Common myeloid progenitor, CD34-positive (primary cell): Measurements from ENCODE around the gene DBN1.

Experiments used
- CTCF ChIA-PET: fragments of 350-600 bp; sonication (Branson Sonifier 250); formaldehyde crosslinking; loops from one replicate; lab custom pipeline; 2021; ENCODE audit warnings: antibody characterized with exemption; lab: Charles Lee
- POLR2A ChIA-PET: fragments of 350-600 bp; sonication (Branson Sonifier 250); formaldehyde crosslinking; loops from one replicate; lab custom pipeline; 2021; ENCODE audit warnings: antibody characterized with exemption; lab: Charles Lee
- DNase-seq, 3 donors: peaks; one replicate each; pipeline versions ENCODE4 v3.0.0 to v3.0.0-alpha.2; 2013
- H3K27ac ChIP-seq, 2 experiments: 1 replicate in 1 of 2; 2 replicates in 1 of 2; pipeline ENCODE4 v1.7.0; 2013; ENCODE audit warnings: inconsistent platforms in 2 of 2, low read length in 2 of 2, mild to moderate bottlenecking in 2 of 2, low read depth in 1 of 2, moderate library complexity in 1 of 2; ENCODE audit not compliant: severe bottlenecking in 2 of 2, insufficient read depth in 1 of 2, poor library complexity in 1 of 2
- H3K27me3 ChIP-seq, 5 experiments: replicated peaks in 2 of 5; 1 replicate in 3 of 5; 2 replicates in 2 of 5; pipeline versions ENCODE4 v1.6.1 to v1.7.0; 2013; ENCODE audit warnings: low read length in 4 of 5, mild to moderate bottlenecking in 2 of 5, moderate library complexity in 2 of 5, inconsistent platforms in 1 of 5; ENCODE audit not compliant: insufficient read depth in 5 of 5, control insufficient read depth in 4 of 5
- H3K36me3 ChIP-seq, 4 experiments: 1 replicate in 2 of 4; 2 replicates in 2 of 4; pipeline versions ENCODE4 v1.6.1 to v1.7.0; 2013; ENCODE audit warnings: low read length in 3 of 4, control low read depth in 1 of 4, mild to moderate bottlenecking in 1 of 4; ENCODE audit not compliant: control insufficient read depth in 4 of 4, insufficient read depth in 4 of 4
- H3K4me1 ChIP-seq, 4 experiments: 1 replicate in 3 of 4; 2 replicates in 1 of 4; pipeline versions ENCODE4 v1.6.1 to v1.7.1; 2013; ENCODE audit warnings: low read length in 3 of 4, mild to moderate bottlenecking in 3 of 4, control low read depth in 1 of 4, inconsistent platforms in 1 of 4, moderate library complexity in 1 of 4; ENCODE audit not compliant: control insufficient read depth in 4 of 4, insufficient read depth in 4 of 4; ENCODE audit errors: control extremely low read depth in 1 of 4
- H3K4me3 ChIP-seq, 7 experiments: 1 replicate in 4 of 7; 2 replicates in 3 of 7; pipeline versions ENCODE4 v1.5.1 to v1.7.0; 2013; ENCODE audit warnings: mild to moderate bottlenecking in 7 of 7, low read length in 6 of 7, moderate library complexity in 6 of 7, inconsistent platforms in 2 of 7, low read depth in 2 of 7, control low read depth in 1 of 7; ENCODE audit not compliant: insufficient read depth in 4 of 7, control insufficient read depth in 1 of 7; ENCODE audit errors: extremely low read depth in 1 of 7
- H3K9me3 ChIP-seq, 5 experiments: 1 replicate in 4 of 5; 2 replicates in 1 of 5; pipeline versions ENCODE4 v1.6.1 to v1.7.1; 2013; ENCODE audit warnings: low read length in 4 of 5, mild to moderate bottlenecking in 2 of 5, inconsistent platforms in 1 of 5, low read depth in 1 of 5, moderate library complexity in 1 of 5; ENCODE audit not compliant: control insufficient read depth in 4 of 5, insufficient read depth in 2 of 5; ENCODE audit errors: control extremely low read depth in 1 of 5
- WGBS: methylation state at CpG from one replicate; pipeline ENCODE4 v1.1.5; 2013; ENCODE audit not compliant: insufficient coverage; 5-methylcytosine and 5-hydroxymethylcytosine counted together

DBN1 gene

GRCh38 chr5:177491983-177492746 is 18.7 kb upstream of the DBN1 start:
- Histone ChIP-seq H3K4me3 (no peak overlapping the region), H3K9me3 (no peaks in the 10 kb centered on the region), H3K27me3 (no peaks in the 10 kb centered on the region), H3K36me3 (peaks cover 7 to 48% (median 16%) of the 10 kb centered on the region in 4 experiments), H3K27ac (no peak overlapping the region), H3K4me1 (peaks cover 2 to 41% (median 34%) of the 10 kb centered on the region in 4 experiments)
- ChIA-PET POLR2A (interaction anchor here (0.5 kb wide), 1 partner anchor 956 kb away, joined by 3 read pairs; no protein-coding TSS in a partner anchor), CTCF (interaction anchor here (1.1 to 18.3 kb wide), 8 partner anchors 13 to 182 kb away, joined by 3 to 206 read pairs (median 4); partner anchors contain the start of gene DOK3)
- no peak for DNase-seq
- 98% methylated on average over 50 of the region's 54 CpGs for WGBS

- ChIA-PET POLR2A (no interaction called here), CTCF (interaction anchor here (1.3 to 18.3 kb wide), 3 partner anchors 12 to 19 kb away, joined by 4 to 206 read pairs (median 12); partner anchors contain the start of gene DOK3)
- WGBS, result 85% methylated on average over 28 of the region's 43 CpGs
- H3K4me3 ChIP-seq, result no peak overlapping the region
- peaks cover 7 to 50% (median 17%) of the 10 kb centered on the region in 4 experiments for H3K36me3 ChIP-seq
- H3K9me3 ChIP-seq, result no peaks in the 10 kb centered on the region
- peaks cover 2 to 35% (median 28%) of the 10 kb centered on the region in 4 experiments for H3K4me1 ChIP-seq
- H3K27ac ChIP-seq, result no peak overlapping the region
- no peaks in the 10 kb centered on the region for H3K27me3 ChIP-seq
- DNase-seq, result peak in 2 of 3 donors; percentile 64 to 65
These were observed 18.1 kb upstream of the DBN1 start for GRCh38 chr5:177491429-177491945.

- ChIA-PET POLR2A (no interaction called here), CTCF (interaction anchor here (2.0 to 18.3 kb wide), 3 partner anchors 13 to 102 kb away, joined by 4 to 206 read pairs (median 40); partner anchors contain the start of gene DOK3)
- no peak for DNase-seq
- H3K4me3 ChIP-seq, result no peak overlapping the region
- peaks cover 2 to 30% (median 23%) of the 10 kb centered on the region in 4 experiments for H3K4me1 ChIP-seq
- no peak overlapping the region for H3K27ac ChIP-seq
- H3K36me3 ChIP-seq, result peaks cover 7 to 54% (median 19%) of the 10 kb centered on the region in 4 experiments
- no peaks in the 10 kb centered on the region for H3K9me3 ChIP-seq
- no peaks in the 10 kb centered on the region for H3K27me3 ChIP-seq
- 98% methylated on average over 11 of the region's 16 CpGs for WGBS
These were observed 17.6 kb upstream of the DBN1 start for GRCh38 chr5:177490992-177491391.

- H3K27ac ChIP-seq, result no peak overlapping the region
- H3K9me3 ChIP-seq, result no peaks in the 10 kb centered on the region
- peaks cover 0 to 25% (median 18%) of the 10 kb centered on the region in 4 experiments for H3K4me1 ChIP-seq
- ChIA-PET POLR2A (interaction anchor here (1.2 kb wide), 1 partner anchor 12 kb away, joined by 5 read pairs; no protein-coding TSS in a partner anchor), CTCF (interaction anchor here (1.5 to 18.3 kb wide), 4 partner anchors 13 to 101 kb away, joined by 3 to 206 read pairs (median 22); partner anchors contain the start of gene DOK3)
- WGBS, result 93% methylated on average over 14 of the region's 15 CpGs
- no peak for DNase-seq
- H3K4me3 ChIP-seq, result no peak overlapping the region
- H3K27me3 ChIP-seq, result no peaks in the 10 kb centered on the region
- peaks cover 7 to 55% (median 20%) of the 10 kb centered on the region in 4 experiments for H3K36me3 ChIP-seq
These were observed 17.0 kb upstream of the DBN1 start for GRCh38 chr5:177490311-177490991.

GRCh38 chr5:177489119-177489716 is 15.8 kb upstream of the DBN1 start:
- DNase-seq, result no peak
- no peaks in the 10 kb centered on the region for H3K9me3 ChIP-seq
- no peak overlapping the region for H3K4me3 ChIP-seq
- H3K4me1 ChIP-seq, result peaks cover 0 to 12% (median 5%) of the 10 kb centered on the region in 4 experiments
- CTCF ChIA-PET, result interaction anchor here (0.7 to 18.3 kb wide), 8 partner anchors 8 to 118 kb away, joined by 3 to 206 read pairs (median 4); partner anchors contain the start of genes DOK3 and PDLIM7
- 87% methylated on average over 22 of the region's 26 CpGs for WGBS
- no peak overlapping the region for H3K27ac ChIP-seq
- POLR2A ChIA-PET, result interaction anchor here (1.2 kb wide), 1 partner anchor 10 kb away, joined by 5 read pairs; no protein-coding TSS in a partner anchor
- no peaks in the 10 kb centered on the region for H3K27me3 ChIP-seq
- peaks cover 7 to 58% (median 21%) of the 10 kb centered on the region in 4 experiments for H3K36me3 ChIP-seq

GRCh38 chr5:177487975-177488374 is 14.5 kb upstream of the DBN1 start:
- no peak overlapping the region for H3K4me3 ChIP-seq
- 91% methylated on average over 14 of the region's 15 CpGs for WGBS
- peaks cover 0 to under 1% (median 0%) of the 10 kb centered on the region in 4 experiments for H3K4me1 ChIP-seq
- ChIA-PET CTCF (interaction anchor here (0.7 to 18.3 kb wide), 8 partner anchors 10 to 31 kb away, joined by 3 to 206 read pairs (median 4); partner anchors contain the start of gene DOK3), POLR2A (no interaction called here)
- H3K27me3 ChIP-seq, result no peaks in the 10 kb centered on the region
- H3K36me3 ChIP-seq, result peaks cover 7 to 64% (median 23%) of the 10 kb centered on the region in 4 experiments
- DNase-seq, result peak in 2 of 3 donors; percentile 46 to 49
- no peak overlapping the region for H3K27ac ChIP-seq
- H3K9me3 ChIP-seq, result no peaks in the 10 kb centered on the region
